Memory B cell (primary cell): ENCODE results near the gene RDH12.
"Not testable (repeated sequence)": the region's sequence is repeated elsewhere in the genome, so short reads cannot be mapped to it uniquely, and the experiment has no call there.

Experiments
- ATAC-seq: fragments of 150-1000 bp; cut with Tn5 transposase; 2 replicates; pipeline ENCODE4 v1.10.0; 2021; ENCODE audit warnings: low read depth, mild to moderate bottlenecking, moderate library complexity
- DNase-seq, 2 donors: peaks; one replicate each; pipeline ENCODE4 v3.0.0; 2022; ENCODE audit warnings: low spot score in 2 of 2
- H3K27ac Mint-ChIP-seq: one replicate; pipeline ENCODE4 v1.8.0; 2022; ENCODE audit warnings: mild to moderate bottlenecking, moderate library complexity, mixed read lengths
- H3K27me3 Mint-ChIP-seq: one replicate; pipeline ENCODE4 v1.8.0; 2022; ENCODE audit warnings: mixed read lengths
- H3K36me3 Mint-ChIP-seq: one replicate; pipeline ENCODE4 v1.8.0; 2022; ENCODE audit warnings: mild to moderate bottlenecking, mixed read lengths
- H3K4me1 Mint-ChIP-seq: one replicate; pipeline ENCODE4 v1.8.0; 2022; ENCODE audit warnings: mixed read lengths
- H3K4me3 Mint-ChIP-seq: one replicate; pipeline ENCODE4 v1.8.0; 2022; ENCODE audit warnings: mild to moderate bottlenecking, moderate library complexity, mixed read lengths
- H3K9me3 Mint-ChIP-seq: one replicate; pipeline ENCODE4 v1.8.0; 2022; ENCODE audit warnings: mixed read lengths

RDH12 gene

DNA sequence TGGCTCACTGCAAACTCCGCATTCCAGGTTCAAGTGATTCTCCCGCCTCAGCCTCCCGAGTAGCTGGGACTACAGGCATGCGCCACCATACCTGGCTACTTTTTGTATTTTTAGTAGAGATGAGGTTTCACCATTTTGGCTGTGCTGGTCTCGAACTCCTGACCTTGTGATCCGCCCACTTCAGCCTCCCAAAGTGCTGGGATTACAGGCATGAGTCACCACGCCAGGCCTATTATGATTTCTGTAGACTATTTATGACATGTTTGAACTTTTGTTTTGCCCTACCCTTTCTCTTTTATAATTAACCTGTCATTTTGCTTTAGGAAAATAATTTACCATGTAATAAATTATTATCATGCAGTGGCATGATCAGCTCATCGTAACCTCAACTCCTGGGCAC, at the start of gene RDH12:
RDH12 (plus strand) TSS at position 395 of the 400 bp plus-strand sequence. CDS start 20,757 bp downstream, outside the sequence.
- not testable (repeated sequence) for DNase-seq, H3K4me3 Mint-ChIP-seq, ATAC-seq, H3K27me3 Mint-ChIP-seq, H3K9me3 Mint-ChIP-seq, H3K4me1 Mint-ChIP-seq, H3K36me3 Mint-ChIP-seq, H3K27ac Mint-ChIP-seq

GRCh38 chr14:67652189-67652588, 49.5 kb upstream of the RDH12 start:
- Mint-ChIP-seq H3K9me3 (no peaks in the 10 kb centered on the region), H3K27me3 (no peaks in the 10 kb centered on the region), H3K4me3 (no peak overlapping the region), H3K4me1 (no peaks in the 10 kb centered on the region), H3K27ac (no peak overlapping the region), H3K36me3 (peaks cover 28% of the 10 kb centered on the region)
- no peak for ATAC-seq
- DNase-seq: no peak

GRCh38 chr14:67653651-67654280, 47.9 kb upstream of the RDH12 start:
- Mint-ChIP-seq H3K4me1 (no peaks in the 10 kb centered on the region), H3K9me3 (no peaks in the 10 kb centered on the region), H3K27me3 (no peaks in the 10 kb centered on the region), H3K27ac (no peak overlapping the region), H3K36me3 (peaks cover 29% of the 10 kb centered on the region), H3K4me3 (no peak overlapping the region)
- DNase-seq (no peak), ATAC-seq (no peak)

- Mint-ChIP-seq H3K4me3 (no peak overlapping the region), H3K4me1 (peaks cover 24% of the 10 kb centered on the region), H3K9me3 (no peaks in the 10 kb centered on the region), H3K27ac (no peak overlapping the region), H3K27me3 (no peaks in the 10 kb centered on the region), H3K36me3 (peaks cover 3% of the 10 kb centered on the region)
- ATAC-seq (no peak), DNase-seq (no peak)
Observed at GRCh38 chr14:67663633-67664032, 38.1 kb upstream of the RDH12 start.

- no peak for DNase-seq
- peaks cover 36% of the 10 kb centered on the region for H3K4me1 Mint-ChIP-seq
- H3K27me3 Mint-ChIP-seq: no peaks in the 10 kb centered on the region
- peak overlapping the region; percentile 24 for H3K27ac Mint-ChIP-seq
- H3K36me3 Mint-ChIP-seq: peaks cover 5% of the 10 kb centered on the region
- no peak for ATAC-seq
- H3K4me3 Mint-ChIP-seq: no peak overlapping the region
- H3K9me3 Mint-ChIP-seq: no peaks in the 10 kb centered on the region
Observed at GRCh38 chr14:67665868-67666267, 35.8 kb upstream of the RDH12 start.

- H3K36me3 Mint-ChIP-seq: peaks cover 5% of the 10 kb centered on the region
- no peaks in the 10 kb centered on the region for H3K27me3 Mint-ChIP-seq
- peak overlapping the region; percentile 24 for H3K27ac Mint-ChIP-seq
- H3K4me3 Mint-ChIP-seq: no peak overlapping the region
- peak in 1 of 2 donors; percentile 34 for DNase-seq
- peak; percentile 80 for ATAC-seq
- no peaks in the 10 kb centered on the region for H3K9me3 Mint-ChIP-seq
- peaks cover 39% of the 10 kb centered on the region for H3K4me1 Mint-ChIP-seq
Observed at GRCh38 chr14:67666750-67667449, 34.8 kb upstream of the RDH12 start.

DNA sequence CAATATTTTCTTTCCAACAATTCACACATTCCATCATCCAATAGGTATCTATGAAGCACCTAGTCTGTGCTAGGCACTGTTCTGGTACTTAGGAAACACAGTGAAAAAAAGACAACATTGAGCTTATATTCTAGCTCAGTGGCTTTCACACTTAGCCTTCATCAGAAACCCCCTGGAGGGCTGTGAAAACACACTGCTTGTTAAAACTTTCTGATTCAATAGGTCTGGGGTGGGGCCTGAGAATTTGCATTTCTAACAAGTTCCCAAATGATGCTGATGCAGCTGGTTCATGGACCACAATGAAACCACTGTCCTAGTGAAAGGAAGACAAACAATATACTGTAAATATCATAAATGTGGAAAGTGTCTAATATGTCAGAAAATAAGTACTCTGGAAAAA, 33.1 kb upstream of the RDH12 start:
- DNase-seq: peak in 1 of 2 donors; percentile 10
- H3K27ac Mint-ChIP-seq: peak overlapping the region; percentile 67

DNA sequence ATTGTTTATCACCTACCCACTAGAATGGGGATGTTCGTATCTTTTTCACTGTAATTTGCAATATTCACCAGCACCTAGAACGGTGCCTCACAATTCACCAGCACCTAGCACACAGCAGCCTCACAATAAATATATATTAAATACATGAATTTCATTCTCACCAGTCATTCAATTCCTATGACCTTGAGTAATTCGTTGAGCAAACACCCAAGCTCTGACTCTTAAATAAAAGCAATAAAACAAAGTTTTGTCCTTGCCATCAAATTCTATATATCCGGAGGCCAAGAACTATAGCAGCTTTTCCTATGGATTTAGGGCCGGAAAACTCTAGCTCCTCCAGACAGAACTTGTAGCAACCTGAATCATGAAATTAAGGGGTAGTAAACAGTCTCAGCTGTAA, 28.2 kb upstream of the RDH12 start:
- Mint-ChIP-seq H3K27me3 (no peaks in the 10 kb centered on the region), H3K36me3 (peaks cover 8% of the 10 kb centered on the region), H3K27ac (peak overlapping the region; percentile 90), H3K4me1 (peaks cover 30% of the 10 kb centered on the region), H3K4me3 (peak overlapping the region; percentile 86), H3K9me3 (no peaks in the 10 kb centered on the region)
- DNase-seq (no peak), ATAC-seq (no peak)

More for the DNA sequence above, 33.1 kb upstream of the RDH12 start:
- peaks cover 46% of the 10 kb centered on the region for H3K4me1 Mint-ChIP-seq
- H3K4me3 Mint-ChIP-seq: no peak overlapping the region
- H3K27me3 Mint-ChIP-seq: no peaks in the 10 kb centered on the region
- no peaks in the 10 kb centered on the region for H3K9me3 Mint-ChIP-seq
- ATAC-seq: peak; percentile 65
- H3K36me3 Mint-ChIP-seq: peaks cover 6% of the 10 kb centered on the region

DNA sequence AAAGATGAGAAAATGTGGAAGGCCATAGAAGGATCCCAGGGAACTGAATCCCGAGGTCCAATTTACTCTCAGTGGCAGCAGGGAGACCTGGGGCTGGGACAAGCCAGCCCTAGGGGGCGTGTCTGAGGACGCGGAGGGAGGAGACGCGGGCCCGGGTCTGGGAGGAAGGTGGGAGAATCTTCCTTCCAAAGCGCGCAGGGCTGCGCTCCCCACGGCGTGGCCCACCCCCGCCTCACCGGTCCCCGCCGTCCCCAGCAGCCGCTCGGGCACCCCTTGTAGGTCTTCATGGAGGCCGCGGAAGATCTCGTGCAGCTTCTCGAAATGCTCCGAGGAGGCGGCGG, 27.6 kb upstream of the RDH12 start:
- peak overlapping the region; percentile 90 for H3K27ac Mint-ChIP-seq
- H3K27me3 Mint-ChIP-seq: no peaks in the 10 kb centered on the region
- H3K4me1 Mint-ChIP-seq: peaks cover 27% of the 10 kb centered on the region
- peaks cover 8% of the 10 kb centered on the region for H3K36me3 Mint-ChIP-seq
- peak; percentile 39 for ATAC-seq
- peak in 1 of 2 donors; percentile 59 for DNase-seq
- H3K4me3 Mint-ChIP-seq: peak overlapping the region; percentile 86
- no peaks in the 10 kb centered on the region for H3K9me3 Mint-ChIP-seq

DNA sequence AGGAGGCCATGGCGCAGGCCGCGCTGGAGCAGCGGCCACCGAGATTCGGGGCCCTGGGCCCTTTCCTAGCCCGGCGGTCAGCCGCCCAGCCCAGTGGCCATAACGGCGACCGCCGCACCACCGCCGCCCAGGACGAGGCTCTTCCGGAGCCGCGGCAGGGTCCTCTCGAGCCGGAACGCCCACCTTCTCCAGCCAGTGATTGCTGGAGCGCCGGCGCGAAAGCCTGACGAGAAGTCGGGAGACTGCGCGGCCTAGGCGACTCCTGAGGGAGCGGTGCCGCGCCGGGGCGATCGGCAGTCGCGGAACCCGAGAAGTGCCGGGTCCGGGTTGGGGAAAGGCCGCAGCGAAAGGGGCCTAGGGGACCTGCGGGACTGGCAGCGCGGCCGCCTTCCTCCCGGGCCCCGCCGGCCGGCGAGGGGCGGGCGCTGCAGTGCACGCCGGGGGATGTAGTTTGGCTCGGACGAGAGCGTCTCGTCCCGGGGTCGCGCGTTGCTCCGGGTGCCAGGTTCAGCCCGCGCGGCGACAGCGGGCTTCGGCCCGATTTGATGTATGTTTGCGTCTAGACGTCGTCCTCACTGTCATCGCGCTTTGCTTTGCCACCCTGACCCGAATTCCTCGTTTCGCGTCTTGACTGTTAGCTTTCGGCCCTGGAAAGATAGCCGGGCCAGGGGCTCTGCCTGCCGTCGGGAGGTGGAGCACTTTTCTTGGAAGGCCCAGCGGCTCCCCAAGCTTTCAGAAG, 27.0 kb upstream of the RDH12 start, which contains the start of gene VTI1B:
VTI1B (minus strand) TSS at position 153 of the 739 bp plus-strand sequence; CDS start at position 10, 143 bp downstream.
- H3K36me3 Mint-ChIP-seq: peaks cover 8% of the 10 kb centered on the region
- H3K27me3 Mint-ChIP-seq: no peaks in the 10 kb centered on the region
- no peaks in the 10 kb centered on the region for H3K9me3 Mint-ChIP-seq
- DNase-seq (peak; percentile 77 to 95), ATAC-seq (peak; percentile 90)
- H3K27ac Mint-ChIP-seq: peak within 1 kb of the TSS; percentile 90
- H3K4me1 Mint-ChIP-seq: peaks cover 21% of the 10 kb centered on the region
- peak within 1 kb of the TSS; percentile 86 for H3K4me3 Mint-ChIP-seq

- Mint-ChIP-seq H3K4me1 (peaks cover 18% of the 10 kb centered on the region), H3K9me3 (no peaks in the 10 kb centered on the region), H3K27ac (peak overlapping the region; percentile 90), H3K36me3 (peaks cover 6% of the 10 kb centered on the region), H3K4me3 (peak overlapping the region; percentile 86), H3K27me3 (no peaks in the 10 kb centered on the region)
- ATAC-seq: no peak
- no peak for DNase-seq
Observed at GRCh38 chr14:67675219-67675582, 26.5 kb upstream of the RDH12 start.

DNA sequence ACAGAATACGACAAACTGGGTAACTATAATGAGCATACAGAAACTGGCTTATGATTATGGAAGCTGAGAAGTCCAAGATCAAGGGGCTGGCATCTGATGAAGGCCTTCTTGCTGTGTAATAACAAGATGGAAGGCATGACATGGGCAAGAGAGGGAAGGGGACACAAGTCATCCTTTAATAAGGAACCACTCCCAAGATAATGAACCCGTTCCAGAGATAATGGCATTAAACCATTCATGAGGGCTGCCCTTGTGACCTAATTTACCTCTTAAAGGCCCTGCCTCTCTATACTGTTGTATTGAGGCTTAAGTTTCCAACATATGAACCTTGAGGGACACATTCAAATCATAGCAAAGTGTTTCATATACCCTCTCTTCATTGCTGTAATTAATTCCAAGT, 22.7 kb upstream of the RDH12 start:
- ATAC-seq (no peak), DNase-seq (no peak)
- H3K27me3 Mint-ChIP-seq: no peaks in the 10 kb centered on the region
- H3K4me3 Mint-ChIP-seq: no peak overlapping the region
- no peak overlapping the region for H3K27ac Mint-ChIP-seq
- peaks cover 7% of the 10 kb centered on the region for H3K4me1 Mint-ChIP-seq
- H3K36me3 Mint-ChIP-seq: peaks cover 6% of the 10 kb centered on the region
- H3K9me3 Mint-ChIP-seq: no peaks in the 10 kb centered on the region

GRCh38 chr14:67680121-67680602, 21.5 kb upstream of the RDH12 start:
- Mint-ChIP-seq H3K27me3 (no peaks in the 10 kb centered on the region), H3K4me1 (peaks cover 7% of the 10 kb centered on the region), H3K9me3 (no peaks in the 10 kb centered on the region), H3K27ac (no peak overlapping the region), H3K36me3 (peaks cover 10% of the 10 kb centered on the region), H3K4me3 (no peak overlapping the region)
- ATAC-seq: no peak
- DNase-seq: no peak

DNA sequence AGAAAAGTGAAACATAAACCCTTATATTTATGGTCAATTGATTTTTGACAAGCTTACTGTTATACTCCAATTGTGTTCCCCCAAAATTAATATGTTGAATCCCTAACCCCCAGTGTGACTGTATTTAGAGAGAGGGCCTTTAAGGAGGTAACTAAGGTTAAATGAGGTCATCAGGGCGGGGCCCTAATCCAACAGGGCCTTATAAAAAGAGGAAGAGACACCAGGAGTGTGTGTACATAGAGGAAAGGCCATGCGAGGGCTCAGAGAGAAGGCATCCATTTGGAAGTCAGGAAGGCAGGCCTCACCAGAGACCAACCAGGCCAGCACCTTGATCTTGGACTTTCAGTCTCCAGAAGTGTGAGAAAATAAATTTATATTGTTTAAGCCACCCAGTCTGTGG, 20.7 kb upstream of the RDH12 start:
- no peak for ATAC-seq
- DNase-seq: no peak
- Mint-ChIP-seq H3K27me3 (no peaks in the 10 kb centered on the region), H3K4me3 (no peak overlapping the region), H3K4me1 (peaks cover 7% of the 10 kb centered on the region), H3K9me3 (no peaks in the 10 kb centered on the region), H3K27ac (peak overlapping the region; percentile 28), H3K36me3 (peaks cover 13% of the 10 kb centered on the region)
